Osteocyte (in vitro differentiated cells): Measurements from ENCODE around the gene NBEA. TPM values are rescaled to one million over a fixed set of nuclear protein-coding genes. Genes with fewer than 3 reads are reported as not detected.
"Not testable (repeated sequence)": the region's sequence is repeated elsewhere in the genome, so short reads cannot be mapped to it uniquely, and the experiment has no call there.

Experiments used
- DNase-seq: peaks from one replicate; pipeline ENCODE4 v3.0.0; 2021; ENCODE audit warnings: mixed read lengths; ENCODE audit not compliant: unreplicated experiment; ENCODE audit errors: extremely low spot score
- H3K27ac Mint-ChIP-seq: one replicate; pipeline ENCODE4 v1.8.0; 2021; ENCODE audit warnings: mild to moderate bottlenecking, mixed read lengths; ENCODE audit not compliant: unreplicated experiment
- H3K27me3 Mint-ChIP-seq: one replicate; pipeline ENCODE4 v1.8.0; 2021; ENCODE audit warnings: mixed read lengths; ENCODE audit not compliant: unreplicated experiment
- H3K36me3 Mint-ChIP-seq: one replicate; pipeline ENCODE4 v1.8.0; 2021; ENCODE audit warnings: mixed read lengths; ENCODE audit not compliant: unreplicated experiment
- H3K4me1 Mint-ChIP-seq: one replicate; pipeline ENCODE4 v1.8.0; 2021; ENCODE audit warnings: mixed read lengths; ENCODE audit not compliant: unreplicated experiment
- H3K4me3 Mint-ChIP-seq: one replicate; pipeline ENCODE4 v1.8.0; 2021; ENCODE audit warnings: mild to moderate bottlenecking, moderate library complexity, mixed read lengths; ENCODE audit not compliant: unreplicated experiment
- H3K9me3 Mint-ChIP-seq: one replicate; pipeline ENCODE4 v1.8.0; 2021; ENCODE audit warnings: mixed read lengths; ENCODE audit not compliant: unreplicated experiment
- CTCF ChIP-seq: fragments of 200-600 bp; sonication (generic); IDR thresholded peaks from 2 replicates; pipeline ENCODE4 v1.5.0; 2021; ENCODE audit warnings: antibody characterized with exemption, mild to moderate bottlenecking, moderate library complexity
- total RNA-seq: library from RNA; stranded (reverse); gene quantifications from 2 replicates; pipeline ENCODE4 v1.2.1, GENCODE V29; 2021

The NBEA gene
- total RNA-seq, 1 donor from 2014 or later: 10.9 TPM

GRCh38 chr13:35057858-35058257 is 115.8 kb downstream of the NBEA start:
- Mint-ChIP-seq H3K36me3 (peaks cover 3% of the 10 kb centered on the region), H3K27me3 (no peaks in the 10 kb centered on the region), H3K4me3 (no peak overlapping the region), H3K9me3 (no peaks in the 10 kb centered on the region), H3K4me1 (no peaks in the 10 kb centered on the region), H3K27ac (no peak overlapping the region)
- DNase-seq: no peak
- TF ChIP-seq CTCF: no peak

- H3K36me3 Mint-ChIP-seq, H3K4me1 Mint-ChIP-seq: not testable (repeated sequence)
Observed at GRCh38 chr13:35058585-35058984, 116.5 kb downstream of the NBEA start.

GRCh38 chr13:35086667-35087066 is 144.6 kb downstream of the NBEA start:
- Mint-ChIP-seq H3K36me3 (peaks cover 9% of the 10 kb centered on the region), H3K27ac (no peak overlapping the region), H3K4me1 (no peaks in the 10 kb centered on the region), H3K9me3 (peaks cover 12% of the 10 kb centered on the region), H3K4me3 (no peak overlapping the region), H3K27me3 (no peaks in the 10 kb centered on the region)
- DNase-seq: no peak
- no peak for TF ChIP-seq CTCF

More at GRCh38 chr13:35058585-35058984, 116.5 kb downstream of the NBEA start:
- not testable (repeated sequence) for H3K27me3 Mint-ChIP-seq, H3K27ac Mint-ChIP-seq, H3K4me3 Mint-ChIP-seq, H3K9me3 Mint-ChIP-seq, DNase-seq

GRCh38 chr13:35092251-35092650 is 150.2 kb downstream of the NBEA start:
- Mint-ChIP-seq H3K9me3 (peaks cover 5% of the 10 kb centered on the region), H3K36me3 (peaks cover 1% of the 10 kb centered on the region), H3K4me3 (no peak overlapping the region), H3K27me3 (no peaks in the 10 kb centered on the region), H3K4me1 (no peaks in the 10 kb centered on the region), H3K27ac (no peak overlapping the region)
- TF ChIP-seq CTCF: no peak
- no peak for DNase-seq

GRCh38 chr13:35092751-35093150 is 150.7 kb downstream of the NBEA start:
- no peaks in the 10 kb centered on the region for H3K27me3 Mint-ChIP-seq
- no peak overlapping the region for H3K27ac Mint-ChIP-seq

More at GRCh38 chr13:35092751-35093150, 150.7 kb downstream of the NBEA start:
- H3K4me1 Mint-ChIP-seq: no peaks in the 10 kb centered on the region
- no peak overlapping the region for H3K4me3 Mint-ChIP-seq
- no peak for TF ChIP-seq CTCF
- DNase-seq: no peak
- peaks cover 1% of the 10 kb centered on the region for H3K36me3 Mint-ChIP-seq
- H3K9me3 Mint-ChIP-seq: peaks cover 1% of the 10 kb centered on the region
